ENCODE measurements around the gene ABCA1. TPM values are rescaled to one million over a fixed set of nuclear protein-coding genes. Genes with fewer than 3 reads are reported as not detected.
"Not testable (repeated sequence)": the region's sequence is repeated elsewhere in the genome, so short reads cannot be mapped to it uniquely, and the experiment has no call there.

ABCA1 gene
- 16.2 and 20.8 TPM in 2 replicates for total RNA-seq (ENCODE audit: low replicate concordance)
- long read RNA-seq, partial matches to known transcripts = 2 of 6 reads
- long read RNA-seq, other reads (novel, unspliced or antisense) = 4 of 6 reads

- Mint-ChIP-seq H3K27ac (peak within 1 kb of the TSS; percentile 89), H3K9me3 (no peaks in the 10 kb centered on the region), H3K4me1 (ENCODE audit: unreplicated experiment) (peaks cover 10% of the 10 kb centered on the region), H3K36me3 (no peaks in the 10 kb centered on the region), H3K4me3 (peak within 1 kb of the TSS; percentile 97), H3K27me3 (peaks cover 3% of the 10 kb centered on the region)
- DNase-seq (ENCODE audit: extremely low spot score, unreplicated experiment) = peak; percentile 82
- TF ChIP-seq CTCF (conservative IDR thresholded peaks at IDR 0.05) = no peak
Observed at GRCh38 chr9:104927912-104928740, at the start of gene ABCA1. Gene ABCA1, minus strand, starts transcription at chr9:104928155. Its CDS starts 24,476 bp downstream, at chr9:104903679.

- Mint-ChIP-seq H3K27me3 (peaks cover 3% of the 10 kb centered on the region), H3K36me3 (no peaks in the 10 kb centered on the region), H3K27ac (peak overlapping the region; percentile 46), H3K4me3 (no peak overlapping the region), H3K9me3 (peaks cover 13% of the 10 kb centered on the region), H3K4me1 (ENCODE audit: unreplicated experiment) (peaks cover 10% of the 10 kb centered on the region)
- TF ChIP-seq CTCF (conservative IDR thresholded peaks at IDR 0.05) = no peak
- no peak for DNase-seq (ENCODE audit: extremely low spot score, unreplicated experiment)
Observed at GRCh38 chr9:104977580-104977979, 49.6 kb upstream of the ABCA1 start.

- H3K27me3 Mint-ChIP-seq = peaks cover 5% of the 10 kb centered on the region
- no peak for TF ChIP-seq CTCF (conservative IDR thresholded peaks at IDR 0.05)
- H3K4me3 Mint-ChIP-seq = no peak overlapping the region
- H3K27ac Mint-ChIP-seq = no peak overlapping the region
- peaks cover 16% of the 10 kb centered on the region for H3K9me3 Mint-ChIP-seq
- H3K4me1 Mint-ChIP-seq (ENCODE audit: unreplicated experiment) = peaks cover 12% of the 10 kb centered on the region
- H3K36me3 Mint-ChIP-seq = no peaks in the 10 kb centered on the region
- DNase-seq (ENCODE audit: extremely low spot score, unreplicated experiment) = no peak
Observed at GRCh38 chr9:104977168-104977567, 49.2 kb upstream of the ABCA1 start.

- H3K36me3 Mint-ChIP-seq; H3K4me3 Mint-ChIP-seq; DNase-seq (ENCODE audit: extremely low spot score, unreplicated experiment); H3K27ac Mint-ChIP-seq; H3K27me3 Mint-ChIP-seq: not testable (repeated sequence)
- Mint-ChIP-seq H3K4me1 (ENCODE audit: unreplicated experiment) (peaks cover 16% of the 10 kb centered on the region), H3K9me3 (peaks cover 16% of the 10 kb centered on the region)
Observed at GRCh38 chr9:104975966-104976595, 48.1 kb upstream of the ABCA1 start.

- H3K4me3 Mint-ChIP-seq = no peak overlapping the region
- TF ChIP-seq CTCF (conservative IDR thresholded peaks at IDR 0.05) = no peak
- peaks cover 16% of the 10 kb centered on the region for H3K4me1 Mint-ChIP-seq (ENCODE audit: unreplicated experiment)
- no peak for DNase-seq (ENCODE audit: extremely low spot score, unreplicated experiment)
- H3K9me3 Mint-ChIP-seq = peaks cover 16% of the 10 kb centered on the region
- no peaks in the 10 kb centered on the region for H3K36me3 Mint-ChIP-seq
- peaks cover 8% of the 10 kb centered on the region for H3K27me3 Mint-ChIP-seq
- no peak overlapping the region for H3K27ac Mint-ChIP-seq
Observed at GRCh38 chr9:104974053-104974962, 46.4 kb upstream of the ABCA1 start.
